GM12878 (cell line): ENCODE results near the gene SUCNR1. TPM values are rescaled to one million over a fixed set of nuclear protein-coding genes. Genes with fewer than 3 reads are reported as not detected.

Experiments
- ATAC-seq: fragments of 200-7000 bp; cut with Tn5 transposase; 3 replicates; pipeline ENCODE4 v1.9.1; 2020; ENCODE audit warnings: mild to moderate bottlenecking, moderate library complexity
- BruUV-seq: library from RNA; stranded (reverse); fragments of 400-500 nt; replicated peaks from 2 replicates; lab custom pipeline; 2021; lab: Mats Ljungman, UMichigan
- CTCF ChIA-PET: fragments of 300-600 bp; sonication (Branson Sonifier 250); formaldehyde crosslinking; extraction: SDS; loops from one replicate; lab custom pipeline; 2021; ENCODE audit warnings: inconsistent platforms; lab: Yijun Ruan, JAX
- POLR2A ChIA-PET: fragments of 350-600 bp; formaldehyde crosslinking; extraction: SDS; loops from one replicate; lab custom pipeline; 2021; ENCODE audit warnings: inconsistent platforms; lab: Charles Lee
- RAD21 ChIA-PET: fragments of 300-600 bp; sonication (Branson Sonifier 250); formaldehyde crosslinking; loops from one replicate; lab custom pipeline; 2023; ENCODE audit warnings: antibody characterized with exemption; ENCODE audit not compliant: unreplicated experiment; lab: Charles Lee
- SMC1A ChIA-PET: fragments of 300-600 bp; sonication (Branson Sonifier 250); formaldehyde crosslinking; loops from one replicate; lab custom pipeline; 2023; ENCODE audit not compliant: unreplicated experiment, uncharacterized antibody; lab: Charles Lee
- DNase-seq: peaks from one replicate; pipeline ENCODE4 v3.0.0-alpha.2; 2011; ENCODE audit warnings: low read depth, low spot score
- FAIRE-seq: peaks from 3 replicates; lab custom pipeline; 2011; peaks lifted over from hg19 to GRCh38; lab: Jason Lieb, UNC
- H2AFZ ChIP-seq: 2 replicates; pipeline ENCODE4 v1.6.0; 2011; ENCODE audit warnings: low read depth, low read length, control low read depth; ENCODE audit not compliant: control insufficient read depth
- H3K27ac ChIP-seq: 2 replicates; pipeline ENCODE4 v1.5.1; 2011; ENCODE audit warnings: control low read depth; ENCODE audit not compliant: control insufficient read depth, insufficient read depth
- H3K27me3 ChIP-seq, 2 experiments: replicated peaks in 1 of 2; 2 replicates each; pipeline versions ENCODE4 v1.6.0 to v1.6.1; 2011; ENCODE audit warnings: low read length in 1 of 2; ENCODE audit not compliant: control insufficient read depth in 2 of 2, insufficient read depth in 2 of 2
- H3K36me3 ChIP-seq, 2 experiments: 2 replicates each; pipeline ENCODE4 v1.5.1; 2011; ENCODE audit warnings: low read length in 1 of 2; ENCODE audit not compliant: control insufficient read depth in 2 of 2, insufficient read depth in 2 of 2
- H3K4me1 ChIP-seq: 2 replicates; pipeline ENCODE4 v1.6.1; 2011; ENCODE audit warnings: mild to moderate bottlenecking, low read length, moderate library complexity, mixed read lengths; ENCODE audit not compliant: control insufficient read depth, insufficient read depth
- H3K4me2 ChIP-seq: 2 replicates; pipeline ENCODE4 v1.6.0; 2011; ENCODE audit warnings: control low read depth; ENCODE audit not compliant: control insufficient read depth, insufficient read depth
- H3K4me3 ChIP-seq: fragments of 200-600 bp; sonication (generic); 2 replicates; pipeline ENCODE4 v1.5.1; 2016
- H3K79me2 ChIP-seq: 2 replicates; pipeline ENCODE4 v1.6.0; 2011; ENCODE audit warnings: low read length; ENCODE audit not compliant: control insufficient read depth, insufficient read depth
- H3K9ac ChIP-seq: 2 replicates; pipeline ENCODE4 v1.8.0; 2011; ENCODE audit warnings: low read length, control low read depth, mixed read lengths; ENCODE audit not compliant: control insufficient read depth, insufficient read depth
- H3K9me3 ChIP-seq: replicated peaks from 3 replicates; pipeline ENCODE4 v1.5.1; 2011; ENCODE audit warnings: mild to moderate bottlenecking, low read length; ENCODE audit not compliant: control insufficient read depth, insufficient read depth
- H4K20me1 ChIP-seq: 2 replicates; pipeline ENCODE4 v1.6.0; 2011; ENCODE audit not compliant: control insufficient read depth, insufficient read depth
- BACH1 ChIP-seq: fragments of 450-650 bp; IDR thresholded peaks from 2 replicates; pipeline ENCODE4 v1.6.1; 2017; ENCODE audit warnings: mild to moderate bottlenecking, borderline replicate concordance
- CBX3 ChIP-seq: fragments of 200-600 bp; sonication (generic); IDR thresholded peaks from 2 replicates; pipeline ENCODE4 v1.6.1; 2016; ENCODE audit warnings: low read depth, borderline replicate concordance
- CEBPB ChIP-seq, 2 experiments: fragments of 150-350 bp in 1 of 2; IDR thresholded peaks; 2 replicates each; pipeline ENCODE4 v1.6.1; 2012 to 2014; ENCODE audit warnings: low read depth in 2 of 2, low read length in 2 of 2, borderline replicate concordance in 1 of 2, inconsistent platforms in 1 of 2
- CUX1 ChIP-seq: IDR thresholded peaks from 2 replicates; pipeline ENCODE4 v1.6.1; 2012; ENCODE audit warnings: improper control_type of control experiment, low read depth, low read length; ENCODE audit not compliant: insufficient replicate concordance
- DPF2 ChIP-seq: fragments of 450-650 bp; IDR thresholded peaks from 2 replicates; pipeline ENCODE4 v1.6.1; 2017; ENCODE audit warnings: mild to moderate bottlenecking
- EZH2 ChIP-seq: IDR thresholded peaks from 2 replicates; pipeline ENCODE4 v1.6.1; 2012; ENCODE audit warnings: low read depth, mild to moderate bottlenecking, control low read depth, inconsistent platforms, low read length, borderline replicate concordance; ENCODE audit not compliant: control insufficient read depth
- HDAC2 ChIP-seq: fragments of 200-600 bp; sonication (generic); IDR thresholded peaks from 2 replicates; pipeline ENCODE4 v1.6.1; 2017
- IRF3 ChIP-seq: fragments of 450-650 bp; IDR thresholded peaks from 2 replicates; pipeline ENCODE4 v1.6.1; 2014; ENCODE audit warnings: mild to moderate bottlenecking
- JUND ChIP-seq: IDR thresholded peaks from 2 replicates; pipeline ENCODE4 v1.6.1; 2012; ENCODE audit warnings: low read depth, mild to moderate bottlenecking, low read length, improper control_type of control experiment, moderate library complexity
- KDM1A ChIP-seq: fragments of 200-600 bp; sonication (generic); IDR thresholded peaks from 2 replicates; pipeline ENCODE4 v1.6.1; 2016; ENCODE audit warnings: borderline replicate concordance
- KLF5 ChIP-seq: fragments of 450-650 bp; IDR thresholded peaks from 2 replicates; pipeline ENCODE4 v1.6.1; 2014; ENCODE audit warnings: mild to moderate bottlenecking; ENCODE audit not compliant: partially characterized antibody
- MEF2B ChIP-seq: fragments of 450-650 bp; IDR thresholded peaks from 2 replicates; pipeline ENCODE4 v1.6.1; 2018; ENCODE audit warnings: mild to moderate bottlenecking, moderate library complexity; ENCODE audit not compliant: partially characterized antibody, poor library complexity, severe bottlenecking
- NR2C1 ChIP-seq: fragments of 450-650 bp; IDR thresholded peaks from 2 replicates; pipeline ENCODE4 v1.6.1; 2017; ENCODE audit warnings: antibody characterized with exemption, mild to moderate bottlenecking, moderate library complexity
- TARDBP ChIP-seq: IDR thresholded peaks from 2 replicates; pipeline ENCODE4 v1.6.1; 2016; ENCODE audit warnings: borderline replicate concordance
- TCF12 ChIP-seq: IDR thresholded peaks from 2 replicates; pipeline ENCODE4 v1.6.1; 2011; ENCODE audit warnings: low read depth, mild to moderate bottlenecking, low read length
- WRNIP1 ChIP-seq: IDR thresholded peaks from 2 replicates; pipeline ENCODE4 v1.6.1; 2011; ENCODE audit warnings: low read depth, low read length, improper control_type of control experiment, borderline replicate concordance
- WGBS: methylation state at CpG from one replicate; pipeline ENCODE4 v1.1.6; 2016; ENCODE audit warnings: low lambda C conversion rate; ENCODE audit not compliant: insufficient replicate concordance, insufficient coverage; ENCODE audit errors: missing lambda C conversion rate; 5-methylcytosine and 5-hydroxymethylcytosine counted together
- in situ Hi-C: fragments of 300-500 bp; cut with MboI; formaldehyde crosslinking; loops from 9 replicates; pipeline ENCODE4 v1.14.3; 2018; ENCODE audit warnings: mixed read lengths
- intact Hi-C: fragments of 100-400 bp; cut with micrococcal nuclease; formaldehyde crosslinking; loops from one replicate; pipeline ENCODE4 v1.14.2; 2022; ENCODE audit not compliant: unreplicated experiment
- polyA plus RNA-seq, 11 experiments: library from polyadenylated mRNA; depleted of rRNA in 4 of 11; unstranded in 6 of 11; stranded (reverse) in 5 of 11; fragments of >200 nt; fragmentation: Nextera tagmentation in 4 of 11; fragmentation: Illumina TruSeq in 1 of 11; extraction: Ambion mirVana in 4 of 11; extraction: Trizol in 1 of 11; gene quantifications; 1 replicate in 1 of 11; 2 replicates in 10 of 11; pipeline versions ENCODE4 v1.2.1 to v1.2.3, GENCODE V29; 2011 to 2016; ENCODE audit warnings: inconsistent platforms in 2 of 11, missing spikeins in 2 of 11, low read depth in 1 of 11
- total RNA-seq, 4 experiments: library from RNA; depleted of rRNA in 3 of 4; stranded (reverse); fragments of >200 nt in 3 of 4; fragmentation: Illumina TruSeq in 1 of 4; extraction: Trizol in 1 of 4; gene quantifications; 2 replicates each; pipeline versions ENCODE4 v1.2.1 to v1.2.3, GENCODE V29; 2013 to 2021

Gene SUCNR1
- total and polyA plus RNA-seq, 10 of the 15 experiments (the other 5 are each of a cell fraction or from before 2014, with no cell fraction given), result 0.03 to 0.12 (median 0.07) TPM; not detected in 4

GRCh38 chr3:151852074-151852811 lies 21.2 kb upstream of the SUCNR1 start:
- H4K20me1 ChIP-seq, result no peaks in the 10 kb centered on the region
- H3K79me2 ChIP-seq, result no peaks in the 10 kb centered on the region
- TF ChIP-seq CBX3, result no peak
- no peak for TF ChIP-seq KDM1A
- TF ChIP-seq KLF5, result no peak
- no peak for TF ChIP-seq CEBPB (IDR thresholded peaks at IDR 0.05; ENCODE audit: borderline replicate concordance in 1 of 2, low read depth in 2 of 2, low read length in 2 of 2)
- no peak for TF ChIP-seq MEF2B
- no peak for TF ChIP-seq HDAC2
- TF ChIP-seq TARDBP, result no peak
- no peak for TF ChIP-seq DPF2
- no peak for TF ChIP-seq EZH2
- no peak for TF ChIP-seq CUX1
- no peak for TF ChIP-seq JUND
- no peak for TF ChIP-seq BACH1
- no peak for TF ChIP-seq NR2C1
- no peak for TF ChIP-seq IRF3
- no peak for TF ChIP-seq WRNIP1
- TF ChIP-seq TCF12, result no peak
- no peaks in the 10 kb centered on the region for H3K4me1 ChIP-seq
- CTCF ChIA-PET, result no interaction called here
- BruUV-seq, result no TSS peak
- POLR2A ChIA-PET, result no interaction called here
- H2AFZ ChIP-seq, result no peak overlapping the region
- H3K9me3 ChIP-seq, result no peaks in the 10 kb centered on the region; the same call in 2 of the 3 replicates
- H3K4me2 ChIP-seq, result no peak overlapping the region
- SMC1A ChIA-PET, result no interaction called here
- 38% methylated on average over 11 of the region's 11 CpGs for WGBS
- no peak overlapping the region for H3K4me3 ChIP-seq
- H3K27me3 ChIP-seq, result no peaks in the 10 kb centered on the region
- RAD21 ChIA-PET, result no interaction called here
- ATAC-seq, result no peak
- no peaks in the 10 kb centered on the region for H3K36me3 ChIP-seq
- no peak overlapping the region for H3K9ac ChIP-seq
- DNase-seq, result no peak
- in situ Hi-C loops (no loop called here), intact Hi-C loops (no loop called here)
- no peak overlapping the region for H3K27ac ChIP-seq
- FAIRE-seq, result no peak
